ENCODE measurements around the gene ACER3. TPM values are rescaled to one million over a fixed set of nuclear protein-coding genes. Genes with fewer than 3 reads are reported as not detected.

The ACER3 gene
- total and polyA plus RNA-seq, 2 of the 4 experiments (the other 2 are of a cell fraction) = 3.5 to 10.0 TPM

GRCh38 chr11:77056814-77057402 lies 196.2 kb downstream of the ACER3 start:
- Histone ChIP-seq H3K4me2 (ENCODE audit: low read depth, low read length) (no peak overlapping the region), H3K9ac (ENCODE audit: low read depth, low read length) (no peak overlapping the region), H3K4me3 (ENCODE audit: insufficient read depth, low read depth, low read length) (no peak overlapping the region), H2AK9ac (replicated peaks; ENCODE audit: low read depth, low read length, poor library complexity) (no peak overlapping the region), H3K18ac (ENCODE audit: low read depth, low read length) (no peak overlapping the region), H4K91ac (ENCODE audit: insufficient read depth, low read depth, low read length) (no peak overlapping the region), H3K36me3 (ENCODE audit: control insufficient read depth, insufficient read depth, low read length) (no peaks in the 10 kb centered on the region), H3K4me1 (ENCODE audit: control insufficient read depth, insufficient read depth, low read length) (no peaks in the 10 kb centered on the region), H3K27ac (ENCODE audit: insufficient read depth, low read length) (no peak overlapping the region), H4K20me1 (ENCODE audit: insufficient read depth, low read length) (no peaks in the 10 kb centered on the region), H3K9me3 (ENCODE audit: control insufficient read depth, insufficient read depth, low read length) (peaks cover 15% of the 10 kb centered on the region), H3K27me3 (ENCODE audit: control insufficient read depth, insufficient read depth, low read length) (peaks cover 20% of the 10 kb centered on the region), H3K9me1 (ENCODE audit: insufficient read depth, low read length) (no peaks in the 10 kb centered on the region), H2BK15ac (ENCODE audit: low read depth, low read length) (no peak overlapping the region), H2BK20ac (ENCODE audit: low read depth, low read length) (no peak overlapping the region), H4K5ac (ENCODE audit: low read depth, low read length) (no peak overlapping the region), H2BK120ac (ENCODE audit: low read depth, low read length) (no peak overlapping the region), H3K23ac (ENCODE audit: low read depth, low read length) (no peak overlapping the region), H4K8ac (ENCODE audit: low read depth in 2 of 2, low read length in 2 of 2) (no peak overlapping the region), H3K14ac (replicated peaks; ENCODE audit: low read depth, low read length) (no peak overlapping the region), H3K4ac (ENCODE audit: low read depth, low read length) (no peak overlapping the region), H2AFZ (replicated peaks; ENCODE audit: low read length, poor library complexity) (no peak overlapping the region), H3K79me1 (ENCODE audit: low read depth in 1 of 2, low read length in 2 of 2) (no peaks in the 10 kb centered on the region), H3K56ac (ENCODE audit: extremely low read depth, insufficient read depth, low read length) (no peak overlapping the region), H2AK5ac (ENCODE audit: low read depth, low read length) (no peak overlapping the region), H2BK5ac (ENCODE audit: low read depth, low read length, poor library complexity, severe bottlenecking) (no peak overlapping the region)
- no CpG with 5 or more reads among the region's 3 CpGs for WGBS, 2 experiments (ENCODE audit: extremely low coverage in 2 of 2, insufficient read length in 1 of 2)
- ATAC-seq (ENCODE audit: low read depth) = no peak
- in situ Hi-C loops (cut with MboI; ENCODE audit: low sequenced_read_pairs) = no loop called here
- TF ChIP-seq CEBPB (IDR thresholded peaks at IDR 0.05; ENCODE audit: low read depth, low read length) (no peak), MAFK (IDR thresholded peaks at IDR 0.05; ENCODE audit: low read depth, low read length) (no peak), FOS (IDR thresholded peaks at IDR 0.05; ENCODE audit: low read depth, low read length) (no peak), POLR2A (IDR thresholded peaks at IDR 0.05; ENCODE audit: low read depth, low read length) (no peak), MAZ (IDR thresholded peaks at IDR 0.05; ENCODE audit: borderline replicate concordance, low read depth, low read length) (no peak), BHLHE40 (IDR thresholded peaks at IDR 0.05; ENCODE audit: low read depth, low read length) (no peak), SMC3 (IDR thresholded peaks at IDR 0.05; ENCODE audit: low read depth, low read length) (no peak), RFX5 (IDR thresholded peaks at IDR 0.05; ENCODE audit: low read depth, low read length) (no peak), ELK1 (IDR thresholded peaks at IDR 0.05; ENCODE audit: borderline replicate concordance, low read depth, low read length) (no peak), RAD21 (IDR thresholded peaks at IDR 0.05; ENCODE audit: low read length) (no peak), CTCF (conservative IDR thresholded peaks at IDR 0.05; ENCODE audit: low read depth, low read length) (no peak), NFE2L2 (IDR thresholded peaks at IDR 0.05; ENCODE audit: low read depth, low read length) (no peak), MXI1 (IDR thresholded peaks at IDR 0.05; ENCODE audit: borderline replicate concordance, low read depth, low read length) (no peak), USF2 (IDR thresholded peaks at IDR 0.05; ENCODE audit: low read depth, low read length) (no peak), CHD1 (IDR thresholded peaks at IDR 0.05; ENCODE audit: low read depth, low read length) (no peak), RCOR1 (IDR thresholded peaks at IDR 0.05; ENCODE audit: insufficient replicate concordance, low read length) (no peak)
- CTCF ChIA-PET = no interaction called here
- intact Hi-C loops (cut with micrococcal nuclease) = no loop called here
- dilution Hi-C loops (cut with HindIII; ENCODE audit: low sequenced_read_pairs, unreplicated experiment) = no loop called here
- POLR2A ChIA-PET (ENCODE audit: unreplicated experiment) = no interaction called here
- no TSS peak for BruUV-seq (replicated peaks)
- DNase-seq = no peak
